GM23248 (cell line): Measurements from ENCODE around the gene CLEC2D. TPM values are rescaled to one million over a fixed set of nuclear protein-coding genes. Genes with fewer than 3 reads are reported as not detected.

ENCODE experiments used
- DNase-seq: peaks from one replicate; pipeline ENCODE4 v3.0.0-alpha.2; 2015
- H2AFZ ChIP-seq: fragments of 200-600 bp; sonication (generic); 2 replicates; pipeline ENCODE4 v1.6.1; 2016; ENCODE audit warnings: antibody characterized with exemption
- H3F3A ChIP-seq: fragments of 200-600 bp; sonication (generic); 2 replicates; pipeline ENCODE4 v1.6.1; 2016; ENCODE audit warnings: mild to moderate bottlenecking, antibody characterized with exemption, mixed run types; ENCODE audit not compliant: insufficient read depth
- H3K27ac ChIP-seq: fragments of 200-600 bp; sonication (generic); 2 replicates; pipeline ENCODE4 v1.5.1; 2016; ENCODE audit warnings: mild to moderate bottlenecking
- H3K27me3 ChIP-seq: fragments of 200-600 bp; sonication (generic); replicated peaks from 2 replicates; pipeline ENCODE4 v1.6.1; 2016; ENCODE audit warnings: mild to moderate bottlenecking; ENCODE audit not compliant: insufficient read depth
- H3K36me3 ChIP-seq: fragments of 200-600 bp; sonication (generic); 2 replicates; pipeline ENCODE4 v1.6.1; 2016; ENCODE audit warnings: low read depth, mild to moderate bottlenecking
- H3K4me1 ChIP-seq: fragments of 200-600 bp; sonication (generic); 2 replicates; pipeline ENCODE4 v1.6.1; 2016; ENCODE audit warnings: mild to moderate bottlenecking; ENCODE audit not compliant: insufficient read depth
- H3K4me2 ChIP-seq: fragments of 200-600 bp; sonication (generic); one replicate; pipeline ENCODE4 v1.6.1; 2016; ENCODE audit warnings: mild to moderate bottlenecking; ENCODE audit not compliant: unreplicated experiment
- H3K4me3 ChIP-seq: fragments of 200-600 bp; sonication (generic); 2 replicates; pipeline ENCODE4 v1.5.1; 2016; ENCODE audit warnings: mild to moderate bottlenecking
- H3K79me2 ChIP-seq: fragments of 200-600 bp; sonication (generic); 2 replicates; pipeline ENCODE4 v1.6.1; 2016; ENCODE audit warnings: mild to moderate bottlenecking; ENCODE audit not compliant: insufficient read depth
- H3K9ac ChIP-seq: fragments of 200-600 bp; sonication (generic); 2 replicates; pipeline ENCODE4 v1.6.1; 2016; ENCODE audit warnings: mild to moderate bottlenecking
- H3K9me2 ChIP-seq: fragments of 200-600 bp; sonication (generic); 2 replicates; pipeline ENCODE4 v1.6.1; 2016; ENCODE audit warnings: mixed run types, mild to moderate bottlenecking, moderate library complexity; ENCODE audit not compliant: insufficient read depth
- H3K9me3 ChIP-seq: fragments of 200-600 bp; sonication (generic); one replicate; pipeline ENCODE4 v1.6.1; 2017; ENCODE audit warnings: low read depth
- H4K20me1 ChIP-seq: fragments of 200-600 bp; sonication (generic); 2 replicates; pipeline ENCODE4 v1.6.0; 2016; ENCODE audit not compliant: insufficient read depth
- EZH2 ChIP-seq: fragments of 200-600 bp; sonication (generic); IDR thresholded peaks from 2 replicates; pipeline ENCODE4 v1.6.1; 2018; ENCODE audit warnings: antibody characterized with exemption, mild to moderate bottlenecking; ENCODE audit not compliant: insufficient read depth, poor library complexity, severe bottlenecking
- EZH2phosphoT487 ChIP-seq: fragments of 200-600 bp; sonication (generic); IDR thresholded peaks from 2 replicates; pipeline ENCODE4 v1.6.1; 2018; ENCODE audit warnings: antibody characterized with exemption, moderate library complexity, mild to moderate bottlenecking, low read depth; ENCODE audit not compliant: insufficient read depth
- WGBS, 2 experiments: methylation state at CpG; one replicate each; pipeline ENCODE4 v1.1.6; 2015 to 2017; ENCODE audit warnings: low lambda C conversion rate in 2 of 2, low coverage in 1 of 2; ENCODE audit errors: missing lambda C conversion rate in 2 of 2; 5-methylcytosine and 5-hydroxymethylcytosine counted together
- in situ Hi-C: fragments of 300-500 bp; cut with MboI; formaldehyde crosslinking; loops from 2 replicates; pipeline ENCODE4 v1.15.0; 2020
- polyA plus RNA-seq: library from polyadenylated mRNA; unstranded; fragments of >200 nt; fragmentation: Nextera tagmentation; extraction: Ambion mirVana; gene quantifications from 2 replicates; pipeline ENCODE4 v1.2.1, GENCODE V29; 2016
- total RNA-seq: library from RNA; depleted of rRNA; stranded (reverse); fragments of >200 nt; shearing (Covaris generic); gene quantifications from 2 replicates; pipeline ENCODE4 v1.2.3, GENCODE V29; 2014; rRNA removed

CLEC2D gene
- total RNA-seq, result 0.54 and 6.6 TPM in 2 replicates
- polyA plus RNA-seq, result 1.1 and 2.8 TPM in 2 replicates

- Histone ChIP-seq H3K27ac (no peak within 1 kb of the TSS), H3K27me3 (no peaks in the 10 kb centered on the region), H4K20me1 (no peaks in the 10 kb centered on the region), H3K9ac (no peak within 1 kb of the TSS), H3K79me2 (no peaks in the 10 kb centered on the region), H3K4me3 (no peak within 1 kb of the TSS), H3K9me3 (no peaks in the 10 kb centered on the region), H3K4me1 (peaks cover 27% of the 10 kb centered on the region), H3F3A (peaks cover 17% of the 10 kb centered on the region; the same call in 1 of the 2 replicates), H3K4me2 (no peak within 1 kb of the TSS), H2AFZ (no peak within 1 kb of the TSS), H3K9me2 (no peaks in the 10 kb centered on the region), H3K36me3 (peaks cover 6% of the 10 kb centered on the region; the same call in 1 of the 2 replicates)
- in situ Hi-C loops, result no loop called here
- WGBS, 2 experiments, result 68 to 77% methylated on average over 4 of the region's 4 CpGs
- TF ChIP-seq EZH2 (no peak), EZH2phosphoT487 (no peak)
- DNase-seq, result no peak
Observed at GRCh38 chr12:9669534-9669933, at the start of gene CLEC2D. CLEC2D (plus strand) TSS chr12:9669713; CDS start chr12:9669735, 22 bp downstream.

GRCh38 chr12:9625019-9625418 is 44.5 kb upstream of the CLEC2D start:
- in situ Hi-C loops, result no loop called here
- H3K9ac ChIP-seq, result no peak overlapping the region

GRCh38 chr12:9626291-9626690 is 43.2 kb upstream of the CLEC2D start:
- H2AFZ ChIP-seq, result no peak overlapping the region
- no peak overlapping the region for H3K4me3 ChIP-seq
- H3K27me3 ChIP-seq, result no peaks in the 10 kb centered on the region
- no peaks in the 10 kb centered on the region for H3K36me3 ChIP-seq
- H3K27ac ChIP-seq, result no peak overlapping the region
- H3K4me2 ChIP-seq, result no peak overlapping the region
- no peak overlapping the region for H3K9ac ChIP-seq
- no peaks in the 10 kb centered on the region for H3F3A ChIP-seq
- no peaks in the 10 kb centered on the region for H3K79me2 ChIP-seq
- in situ Hi-C loops, result no loop called here
- H4K20me1 ChIP-seq, result no peaks in the 10 kb centered on the region
- no peaks in the 10 kb centered on the region for H3K4me1 ChIP-seq
- TF ChIP-seq EZH2, result no peak
- no peak for TF ChIP-seq EZH2phosphoT487
- H3K9me3 ChIP-seq, result no peaks in the 10 kb centered on the region
- no peaks in the 10 kb centered on the region for H3K9me2 ChIP-seq
- no peak for DNase-seq

More at GRCh38 chr12:9625019-9625418, 44.5 kb upstream of the CLEC2D start:
- no peak for TF ChIP-seq EZH2phosphoT487
- TF ChIP-seq EZH2, result no peak
- no peak for DNase-seq
- no peaks in the 10 kb centered on the region for H4K20me1 ChIP-seq
- H3K9me3 ChIP-seq, result no peaks in the 10 kb centered on the region
- no peak overlapping the region for H3K27ac ChIP-seq
- no peak overlapping the region for H3K4me3 ChIP-seq
- H3K36me3 ChIP-seq, result no peaks in the 10 kb centered on the region
- H2AFZ ChIP-seq, result no peak overlapping the region
- no peaks in the 10 kb centered on the region for H3F3A ChIP-seq
- no peaks in the 10 kb centered on the region for H3K9me2 ChIP-seq
- H3K79me2 ChIP-seq, result no peaks in the 10 kb centered on the region
- H3K4me1 ChIP-seq, result no peaks in the 10 kb centered on the region
- H3K4me2 ChIP-seq, result no peak overlapping the region
- H3K27me3 ChIP-seq, result no peaks in the 10 kb centered on the region
- 66 to 69% methylated on average over 3 of the region's 3 CpGs for WGBS, 2 experiments

- TF ChIP-seq EZH2phosphoT487 (no peak), EZH2 (no peak)
- Histone ChIP-seq H3K9me3 (no peaks in the 10 kb centered on the region), H3K27ac (no peak overlapping the region), H3K4me1 (no peaks in the 10 kb centered on the region), H3K4me2 (no peak overlapping the region), H4K20me1 (no peaks in the 10 kb centered on the region), H3K4me3 (no peak overlapping the region), H3K36me3 (no peaks in the 10 kb centered on the region), H3K9ac (no peak overlapping the region), H3K27me3 (no peaks in the 10 kb centered on the region), H3K79me2 (no peaks in the 10 kb centered on the region), H3K9me2 (no peaks in the 10 kb centered on the region), H3F3A (no peaks in the 10 kb centered on the region), H2AFZ (no peak overlapping the region)
- no peak for DNase-seq
- 32 to 40% methylated on average over 2 of the region's 2 CpGs for WGBS, 2 experiments
- in situ Hi-C loops, result no loop called here
Observed at GRCh38 chr12:9626821-9627220, 42.7 kb upstream of the CLEC2D start.

GRCh38 chr12:9632766-9633165 is 36.7 kb upstream of the CLEC2D start:
- H3K36me3 ChIP-seq, result no peaks in the 10 kb centered on the region
- H3K4me2 ChIP-seq, result no peak overlapping the region
- WGBS, 2 experiments, result 79 to 83% methylated on average over 13 of the region's 13 CpGs
- TF ChIP-seq EZH2phosphoT487 (no peak), EZH2 (no peak)
- no peak for DNase-seq
- H2AFZ ChIP-seq, result no peak overlapping the region
- no peaks in the 10 kb centered on the region for H3K9me3 ChIP-seq
- H3F3A ChIP-seq, result no peaks in the 10 kb centered on the region
- H3K79me2 ChIP-seq, result no peaks in the 10 kb centered on the region
- no peaks in the 10 kb centered on the region for H3K9me2 ChIP-seq
- H3K4me3 ChIP-seq, result no peak overlapping the region
- H3K27ac ChIP-seq, result no peak overlapping the region
- no peaks in the 10 kb centered on the region for H3K27me3 ChIP-seq
- H3K4me1 ChIP-seq, result no peaks in the 10 kb centered on the region
- no peak overlapping the region for H3K9ac ChIP-seq
- no peaks in the 10 kb centered on the region for H4K20me1 ChIP-seq
- in situ Hi-C loops, result no loop called here
